Measurements from ENCODE around the gene STOM. TPM values are rescaled to one million over a fixed set of nuclear protein-coding genes. Genes with fewer than 3 reads are reported as not detected.

Gene STOM
- 100 to 1,000 TPM in 2 of 3 donors, 10 to 100 TPM in 1; 79.7 to 335 (median 199) TPM for total RNA-seq
- long read RNA-seq, donor 1, transcript STOM-201 (7 exons, 3,010 nt) = major isoform, 416 of 453 reads
- long read RNA-seq, donor 1, partial matches to known transcripts = 22 of 453 reads
- long read RNA-seq, donor 1, other reads (novel, unspliced or antisense) = 15 of 453 reads
- long read RNA-seq, donor 2, transcript STOM-201 (7 exons, 3,010 nt) = major isoform, 72 of 88 reads
- long read RNA-seq, donor 2, partial matches to known transcripts = 14 of 88 reads
- long read RNA-seq, donor 2, other reads (novel, unspliced or antisense) = 2 of 88 reads

- peak; percentile 64 for ATAC-seq
- intact Hi-C loops (cut with DNase I, micrococcal nuclease) = loop anchor here in 1 of 2 donors (10.0 kb wide), 1 partner anchor 45 kb away; no protein-coding TSS in a partner anchor
- peaks cover 18% of the 10 kb centered on the region for H3K4me1 ChIP-seq (ENCODE audit: low read depth)
Measured at GRCh38 chr9:121369595-121370265, at the start of gene STOM. Gene STOM, minus strand, starts transcription at chr9:121370250. Its CDS starts 63 bp downstream, at chr9:121370187.

GRCh38 chr9:121411993-121412392 is 41.9 kb upstream of the STOM start:
- no peaks in the 10 kb centered on the region for H3K4me1 ChIP-seq (ENCODE audit: low read depth)
- intact Hi-C loops (cut with DNase I, micrococcal nuclease) = no loop called here
- H3K36me3 ChIP-seq (ENCODE audit: low read depth) = no peaks in the 10 kb centered on the region
- ATAC-seq = no peak
- H3K4me3 ChIP-seq = no peak overlapping the region
- no peak for DNase-seq
- no peak for TF ChIP-seq CTCF (IDR thresholded peaks at IDR 0.05)
- H3K9me3 ChIP-seq = no peaks in the 10 kb centered on the region

More at GRCh38 chr9:121369595-121370265, at the start of gene STOM:
- H3K9me3 ChIP-seq = no peaks in the 10 kb centered on the region
- peak; percentile 73 to 90 (median 82) for DNase-seq
- H3K36me3 ChIP-seq (ENCODE audit: low read depth) = no peaks in the 10 kb centered on the region
- peak within 1 kb of the TSS; percentile 25 for H3K4me3 ChIP-seq
- TF ChIP-seq CTCF (IDR thresholded peaks at IDR 0.05) = no peak

- TF ChIP-seq CTCF (IDR thresholded peaks at IDR 0.05) = no peak
- H3K36me3 ChIP-seq (ENCODE audit: low read depth) = no peaks in the 10 kb centered on the region
- H3K4me1 ChIP-seq (ENCODE audit: low read depth) = no peaks in the 10 kb centered on the region
- ATAC-seq = no peak
- intact Hi-C loops (cut with DNase I, micrococcal nuclease) = no loop called here
- H3K4me3 ChIP-seq = no peak overlapping the region
- no peak for DNase-seq
- no peaks in the 10 kb centered on the region for H3K9me3 ChIP-seq
Measured at GRCh38 chr9:121405899-121406298, 35.8 kb upstream of the STOM start.

GRCh38 chr9:121404906-121405305 is 34.9 kb upstream of the STOM start:
- no peak for ATAC-seq
- intact Hi-C loops (cut with DNase I, micrococcal nuclease) = loop anchor here (5.0 kb wide), 2 partner anchors 88 to 193 kb away; no protein-coding TSS in a partner anchor
- H3K4me1 ChIP-seq (ENCODE audit: low read depth) = no peaks in the 10 kb centered on the region
- H3K9me3 ChIP-seq = no peaks in the 10 kb centered on the region
- no peak for DNase-seq
- TF ChIP-seq CTCF (IDR thresholded peaks at IDR 0.05) = no peak
- no peaks in the 10 kb centered on the region for H3K36me3 ChIP-seq (ENCODE audit: low read depth)
- H3K4me3 ChIP-seq = no peak overlapping the region

- H3K36me3 ChIP-seq (ENCODE audit: low read depth) = no peaks in the 10 kb centered on the region
- TF ChIP-seq CTCF (IDR thresholded peaks at IDR 0.05) = peak; percentile 30
- intact Hi-C loops (cut with DNase I, micrococcal nuclease) = loop anchor here (5.0 kb wide), 2 partner anchors 83 to 188 kb away; no protein-coding TSS in a partner anchor
- peak in 1 of 3 donors; percentile 24 for DNase-seq
- no peaks in the 10 kb centered on the region for H3K9me3 ChIP-seq
- ATAC-seq = peak; percentile 82
- no peaks in the 10 kb centered on the region for H3K4me1 ChIP-seq (ENCODE audit: low read depth)
- H3K4me3 ChIP-seq = no peak overlapping the region
Measured at GRCh38 chr9:121399883-121400607, 30.0 kb upstream of the STOM start.

Measured in mucosa of descending colon (tissue), 3 donors.